GM12891 (cell line): Measurements from ENCODE around the gene NEDD4L.

Experiments
- DNase-seq: peaks from one replicate; pipeline ENCODE4 v3.0.0; 2011; ENCODE audit warnings: low spot score; ENCODE audit not compliant: insufficient read length
- FAIRE-seq: peaks from 2 replicates; lab custom pipeline; 2011; peaks lifted over from hg19 to GRCh38; lab: Jason Lieb, UNC
- PAX5 ChIP-seq: IDR thresholded peaks from 2 replicates; pipeline ENCODE4 v1.6.1; 2011; ENCODE audit warnings: low read length, moderate library complexity, mild to moderate bottlenecking; ENCODE audit not compliant: insufficient read depth, severe bottlenecking
- POLR2A ChIP-seq: IDR thresholded peaks from 2 replicates; pipeline ENCODE4 v1.6.1; 2011; ENCODE audit warnings: low read depth, low read length, control low read depth
- POLR2AphosphoS5 ChIP-seq: IDR thresholded peaks from 2 replicates; pipeline ENCODE4 v1.6.1; 2011; ENCODE audit warnings: low read depth, low read length, control low read depth
- POU2F2 ChIP-seq: IDR thresholded peaks from 2 replicates; pipeline ENCODE4 v1.6.1; 2011; ENCODE audit warnings: low read depth, mild to moderate bottlenecking, control low read depth, low read length, moderate library complexity
- SPI1 ChIP-seq: IDR thresholded peaks from 2 replicates; pipeline ENCODE4 v1.6.1; 2011; ENCODE audit warnings: low read depth, low read length, control low read depth
- TAF1 ChIP-seq: IDR thresholded peaks from 2 replicates; pipeline ENCODE4 v1.6.1; 2011; ENCODE audit warnings: low read depth, low read length, control low read depth

Gene NEDD4L

DNA sequence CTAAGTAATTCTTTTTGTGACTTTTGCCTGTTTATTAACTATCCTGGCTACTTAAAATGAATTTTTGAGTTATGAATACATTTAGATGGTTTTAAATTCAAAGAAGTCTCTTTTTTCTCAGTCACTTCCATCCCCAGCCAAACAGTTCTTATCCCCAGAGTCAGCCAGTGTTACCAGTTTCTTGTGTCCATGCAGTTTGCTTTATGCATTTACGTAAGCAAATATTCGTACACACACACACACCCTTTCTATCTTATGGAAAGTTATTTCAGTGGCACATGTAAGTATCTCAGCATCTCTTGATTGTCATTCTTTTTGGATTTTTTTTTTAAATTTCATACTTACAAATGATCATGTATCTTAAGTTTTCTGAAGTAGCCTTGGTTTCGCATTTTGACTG lies 113.2 kb downstream of the NEDD4L start:
- DNase-seq (no peak), FAIRE-seq (no peak)
- TF ChIP-seq SPI1 (no peak), POU2F2 (no peak), TAF1 (no peak), POLR2AphosphoS5 (no peak), PAX5 (no peak), POLR2A (no peak)

DNA sequence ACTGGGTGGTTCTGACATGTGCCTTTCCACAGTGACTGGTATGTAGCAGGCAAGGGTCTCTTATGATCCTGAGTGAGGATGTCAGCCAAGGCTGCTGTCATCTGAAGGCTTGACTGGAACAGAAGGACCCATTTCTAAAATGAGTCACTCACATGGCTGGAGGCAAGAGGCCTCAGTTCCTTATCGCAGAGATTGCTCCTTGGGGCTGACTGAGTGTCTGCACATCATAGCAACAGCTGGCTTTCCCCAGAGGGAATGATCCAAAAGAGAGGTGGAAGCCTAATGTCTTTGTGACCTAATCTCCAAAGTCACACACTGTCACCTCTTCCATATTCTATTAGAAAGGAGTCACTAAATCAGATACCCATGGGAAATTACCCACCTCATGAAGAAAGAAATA lies 114.0 kb downstream of the NEDD4L start:
- TF ChIP-seq SPI1 (no peak), POLR2AphosphoS5 (no peak), PAX5 (no peak), POLR2A (no peak), TAF1 (no peak), POU2F2 (no peak)
- DNase-seq (no peak), FAIRE-seq (no peak)

DNA sequence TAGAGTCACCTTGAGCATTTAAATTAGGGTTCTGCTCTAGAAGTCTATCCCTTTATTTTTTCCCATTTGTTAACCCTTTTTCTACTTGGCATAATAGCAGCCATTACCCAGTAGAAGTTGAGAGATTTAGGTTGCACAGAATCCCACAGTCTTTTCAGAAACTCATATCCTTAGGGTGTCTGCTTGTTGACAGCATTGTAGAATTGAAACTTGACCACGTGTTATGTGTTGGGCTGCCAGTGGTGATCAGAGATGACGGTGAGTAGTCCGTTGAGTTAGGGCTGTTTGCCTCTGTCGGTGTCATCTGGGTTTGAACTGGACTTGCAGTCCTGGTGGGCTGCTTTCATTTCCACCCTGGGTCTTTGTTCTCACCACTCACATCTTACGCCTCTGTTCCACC lies 114.4 kb downstream of the NEDD4L start:
- FAIRE-seq, result peak; percentile 38

DNA sequence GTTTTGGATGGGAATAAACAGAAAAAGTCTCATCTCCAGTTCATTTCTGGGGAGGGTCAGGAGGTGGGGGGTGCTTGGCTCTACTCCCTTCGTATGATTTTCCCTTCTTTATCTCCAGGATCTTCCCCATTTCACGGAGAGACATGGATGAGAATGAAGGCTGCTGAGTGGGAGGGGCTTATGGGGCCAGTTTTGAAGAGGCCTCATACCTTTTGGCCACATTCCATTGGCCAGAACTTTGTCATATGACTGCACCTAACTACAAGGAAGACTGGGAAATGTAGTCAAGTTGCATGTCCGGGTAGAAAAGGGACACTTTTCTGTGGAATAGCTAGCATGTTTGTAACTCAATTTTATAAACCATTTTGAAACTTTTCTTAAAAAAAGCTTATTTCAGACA lies 117.6 kb downstream of the NEDD4L start:
- TF ChIP-seq TAF1 (no peak), SPI1 (no peak), POU2F2 (no peak), POLR2A (no peak), POLR2AphosphoS5 (no peak), PAX5 (no peak)
- no peak for FAIRE-seq
- no peak for DNase-seq

More for the DNA sequence above, 114.4 kb downstream of the NEDD4L start:
- no peak for DNase-seq
- TF ChIP-seq POLR2A (no peak), SPI1 (no peak), PAX5 (no peak), POLR2AphosphoS5 (no peak), TAF1 (no peak), POU2F2 (no peak)

- no peak for FAIRE-seq
- no peak for TF ChIP-seq POLR2A
- no peak for TF ChIP-seq POLR2AphosphoS5
Measured at GRCh38 chr18:58162127-58162526, 118.1 kb downstream of the NEDD4L start.

GRCh38 chr18:58163004-58163590 lies 119.1 kb downstream of the NEDD4L start:
- DNase-seq, result no peak
- FAIRE-seq, result no peak
- TF ChIP-seq SPI1, result no peak
- TF ChIP-seq PAX5, result no peak
- no peak for TF ChIP-seq TAF1
- no peak for TF ChIP-seq POLR2A
- TF ChIP-seq POLR2AphosphoS5, result no peak
- no peak for TF ChIP-seq POU2F2

More at GRCh38 chr18:58162127-58162526, 118.1 kb downstream of the NEDD4L start:
- DNase-seq, result no peak

- DNase-seq (no peak), FAIRE-seq (no peak)
- TF ChIP-seq POLR2AphosphoS5 (no peak), POLR2A (no peak), PAX5 (no peak), SPI1 (no peak), TAF1 (no peak), POU2F2 (no peak)
Measured at GRCh38 chr18:58166278-58166844, 122.3 kb downstream of the NEDD4L start.

- no peak for DNase-seq
- TF ChIP-seq SPI1 (no peak), POU2F2 (no peak), TAF1 (no peak), PAX5 (no peak), POLR2AphosphoS5 (no peak), POLR2A (no peak)
- no peak for FAIRE-seq
Measured at GRCh38 chr18:58167073-58167472, 123.0 kb downstream of the NEDD4L start.

- no peak for DNase-seq
- TF ChIP-seq POLR2AphosphoS5 (no peak), PAX5 (no peak), POLR2A (no peak), SPI1 (no peak), TAF1 (no peak), POU2F2 (no peak)
- FAIRE-seq, result peak; percentile 23
Measured at GRCh38 chr18:58168221-58168620, 124.2 kb downstream of the NEDD4L start.

GRCh38 chr18:58168993-58169392 lies 125.0 kb downstream of the NEDD4L start:
- FAIRE-seq (no peak), DNase-seq (no peak)
- no peak for TF ChIP-seq POU2F2
- no peak for TF ChIP-seq TAF1
- TF ChIP-seq POLR2A, result no peak
- no peak for TF ChIP-seq PAX5
